ENCODE results near the gene PRIM2.

DNA sequence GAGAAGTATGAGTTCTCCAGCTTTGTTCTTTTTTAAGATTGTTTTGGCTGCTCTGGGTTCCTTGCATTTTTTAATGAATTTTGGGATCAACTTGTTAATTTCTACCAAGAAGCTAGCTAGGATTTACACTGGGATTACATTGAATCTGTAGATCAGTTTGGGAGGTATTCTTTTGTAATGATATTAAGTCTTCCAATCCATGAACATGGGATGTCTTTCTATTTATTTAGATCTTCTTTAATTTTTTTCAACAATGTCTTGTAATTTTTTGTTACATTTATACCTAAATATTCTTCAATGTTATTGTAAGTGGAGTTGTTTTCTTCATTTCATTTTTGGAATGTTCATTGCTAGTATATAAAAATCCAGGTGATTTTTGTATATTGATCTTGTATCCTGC lies 12.5 kb downstream of the PRIM2 start:
- TF ChIP-seq POLR2AphosphoS5 (IDR thresholded peaks at IDR 0.05; ENCODE audit: low read depth, low read length) (no peak), TAF1 (IDR thresholded peaks at IDR 0.05; ENCODE audit: borderline replicate concordance, insufficient read depth, low read length) (no peak), SIN3A (IDR thresholded peaks at IDR 0.05; ENCODE audit: borderline replicate concordance, insufficient read depth, low read length) (no peak)
- TF ChIP-seq, protein P1, sequence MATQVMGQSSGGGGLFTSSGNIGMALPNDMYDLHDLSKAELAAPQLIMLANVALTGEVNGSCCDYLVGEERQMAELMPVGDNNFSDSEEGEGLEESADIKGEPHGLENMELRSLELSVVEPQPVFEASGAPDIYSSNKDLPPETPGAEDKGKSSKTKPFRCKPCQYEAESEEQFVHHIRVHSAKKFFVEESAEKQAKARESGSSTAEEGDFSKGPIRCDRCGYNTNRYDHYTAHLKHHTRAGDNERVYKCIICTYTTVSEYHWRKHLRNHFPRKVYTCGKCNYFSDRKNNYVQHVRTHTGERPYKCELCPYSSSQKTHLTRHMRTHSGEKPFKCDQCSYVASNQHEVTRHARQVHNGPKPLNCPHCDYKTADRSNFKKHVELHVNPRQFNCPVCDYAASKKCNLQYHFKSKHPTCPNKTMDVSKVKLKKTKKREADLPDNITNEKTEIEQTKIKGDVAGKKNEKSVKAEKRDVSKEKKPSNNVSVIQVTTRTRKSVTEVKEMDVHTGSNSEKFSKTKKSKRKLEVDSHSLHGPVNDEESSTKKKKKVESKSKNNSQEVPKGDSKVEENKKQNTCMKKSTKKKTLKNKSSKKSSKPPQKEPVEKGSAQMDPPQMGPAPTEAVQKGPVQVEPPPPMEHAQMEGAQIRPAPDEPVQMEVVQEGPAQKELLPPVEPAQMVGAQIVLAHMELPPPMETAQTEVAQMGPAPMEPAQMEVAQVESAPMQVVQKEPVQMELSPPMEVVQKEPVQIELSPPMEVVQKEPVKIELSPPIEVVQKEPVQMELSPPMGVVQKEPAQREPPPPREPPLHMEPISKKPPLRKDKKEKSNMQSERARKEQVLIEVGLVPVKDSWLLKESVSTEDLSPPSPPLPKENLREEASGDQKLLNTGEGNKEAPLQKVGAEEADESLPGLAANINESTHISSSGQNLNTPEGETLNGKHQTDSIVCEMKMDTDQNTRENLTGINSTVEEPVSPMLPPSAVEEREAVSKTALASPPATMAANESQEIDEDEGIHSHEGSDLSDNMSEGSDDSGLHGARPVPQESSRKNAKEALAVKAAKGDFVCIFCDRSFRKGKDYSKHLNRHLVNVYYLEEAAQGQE (IDR thresholded peaks at IDR 0.05; ENCODE audit: insufficient read depth in 1 of 2, low read depth in 2 of 2, low read length in 2 of 2), result no peak

Data from PFSK-1 (cell line).